H1 (cell line): ENCODE results near the gene GALNT15. TPM values are rescaled to one million over a fixed set of nuclear protein-coding genes. Genes with fewer than 3 reads are reported as not detected.

Source experiments
- CBX5 ChIP-seq: fragments of 300-800, 300-1000 bp; sonication (generic); IDR thresholded peaks from 2 replicates; pipeline ENCODE4 v1.7.1; 2016; ENCODE audit warnings: antibody characterized with exemption, low read length, low read depth
- HDAC6 ChIP-seq: IDR thresholded peaks from one replicate; pipeline ENCODE4 v1.7.1; 2012; ENCODE audit warnings: low read depth, mild to moderate bottlenecking, inconsistent platforms, low read length, moderate library complexity
- RNF2 ChIP-seq: fragments of 200-900, 300-1000 bp; sonication (generic); IDR thresholded peaks from 2 replicates; pipeline ENCODE4 v1.7.1; 2016; ENCODE audit warnings: borderline replicate concordance, low read depth, mild to moderate bottlenecking, antibody characterized with exemption, low read length; ENCODE audit not compliant: poor library complexity, severe bottlenecking; ENCODE audit errors: missing control alignments
- RXRA ChIP-seq: IDR thresholded peaks from 2 replicates; pipeline ENCODE4 v1.6.1; 2011; ENCODE audit warnings: low read depth, mild to moderate bottlenecking, low read length, moderate library complexity; ENCODE audit not compliant: insufficient read depth
- SRF ChIP-seq: IDR thresholded peaks from 2 replicates; pipeline ENCODE4 v1.6.1; 2011; ENCODE audit warnings: mild to moderate bottlenecking, low read depth, low read length, moderate library complexity
- polyA plus RNA-seq, 7 experiments: library from polyadenylated mRNA; depleted of rRNA in 3 of 7; stranded (reverse) in 5 of 7; unstranded in 2 of 7; fragments of >200 nt in 5 of 7; fragments of 200-250 nt in 2 of 7; gene quantifications; 1 replicate in 5 of 7; 2 replicates in 1 of 7; 4 replicates in 1 of 7; pipeline versions ENCODE4 v1.2.1 to v1.2.3, GENCODE V29; 2011 to 2013; ENCODE audit warnings: missing spikeins in 2 of 7, mixed read lengths in 2 of 7
- total RNA-seq: library from RNA; stranded (reverse); fragmentation: NEBNext Ultra II Directional; extraction: Animal tissue kit (Norgen Biotek cat#: 25700); gene quantifications from 2 replicates; pipeline ENCODE4 v1.2.1, GENCODE V29; 2021

GALNT15 gene
- total and polyA plus RNA-seq, 2 of the 8 experiments (the other 6 are each of a cell fraction or from before 2014, with no cell fraction given), result 0.02 TPM; not detected in 1

DNA sequence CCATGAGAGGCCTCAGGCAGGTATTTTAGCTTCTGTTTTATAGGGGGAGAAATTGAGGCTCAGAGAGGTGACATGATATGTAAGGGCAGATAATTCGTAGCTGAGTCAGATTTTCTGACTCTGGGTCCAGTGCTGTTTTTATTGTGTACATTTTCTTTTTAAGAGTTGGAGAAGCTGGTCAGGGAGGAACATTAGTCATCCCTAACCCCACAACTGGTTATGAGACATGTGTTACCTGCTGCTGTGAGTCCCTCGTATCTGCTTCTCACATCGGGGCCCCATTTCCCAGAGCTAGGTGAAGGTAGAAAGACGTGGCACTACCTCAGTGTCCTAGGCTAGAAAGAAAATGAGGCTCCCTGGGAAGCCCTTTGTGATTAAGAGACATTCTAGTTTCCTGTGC lies 28.6 kb downstream of the GALNT15 start (continued):
- TF ChIP-seq RNF2, result no peak
- TF ChIP-seq SRF, result no peak
- TF ChIP-seq RXRA, result no peak
- TF ChIP-seq CBX5, result no peak
- TF ChIP-seq HDAC6, result no peak
